SJSA1 (cell line): ENCODE data around the gene MORC1. TPM values are rescaled to one million over a fixed set of nuclear protein-coding genes. Genes with fewer than 3 reads are reported as not detected.

Experiments used
- DNase-seq, 2 experiments: peaks; one replicate each; pipeline ENCODE4 v3.0.0-alpha.2; 2015 to 2020; ENCODE audit warnings: low spot score in 2 of 2, low read depth in 1 of 2
- H3K27ac ChIP-seq: fragments of 250-450 bp; sonication (Bioruptor Pico); 2 replicates; pipeline ENCODE4 v1.5.1; 2020; ENCODE audit warnings: mild to moderate bottlenecking, moderate library complexity
- H3K27me3 ChIP-seq: fragments of 250-450 bp; sonication (Bioruptor Pico); replicated peaks from 2 replicates; pipeline ENCODE4 v1.5.1; 2020; ENCODE audit warnings: mild to moderate bottlenecking, moderate library complexity
- H3K36me3 ChIP-seq: fragments of 250-450 bp; sonication (Bioruptor Pico); 2 replicates; pipeline ENCODE4 v1.5.1; 2020; ENCODE audit warnings: mild to moderate bottlenecking
- H3K4me1 ChIP-seq: fragments of 250-450 bp; sonication (Bioruptor Pico); replicated peaks from 2 replicates; pipeline ENCODE4 v1.6.1; 2021; ENCODE audit warnings: mild to moderate bottlenecking
- H3K4me3 ChIP-seq: fragments of 250-450 bp; sonication (Bioruptor Pico); 2 replicates; pipeline ENCODE4 v1.5.1; 2020; ENCODE audit warnings: mild to moderate bottlenecking
- H3K9me3 ChIP-seq: fragments of 250-450 bp; sonication (Bioruptor Pico); replicated peaks from 2 replicates; pipeline ENCODE4 v1.5.1; 2020; ENCODE audit warnings: mild to moderate bottlenecking
- total RNA-seq: library from RNA; depleted of rRNA; stranded (reverse); fragments of >200 nt; shearing (Covaris generic); gene quantifications from 2 replicates; pipeline ENCODE4 v1.2.3, GENCODE V29; 2014

MORC1 gene
- total RNA-seq, 1 experiment from 2014 or later = not detected

DNA sequence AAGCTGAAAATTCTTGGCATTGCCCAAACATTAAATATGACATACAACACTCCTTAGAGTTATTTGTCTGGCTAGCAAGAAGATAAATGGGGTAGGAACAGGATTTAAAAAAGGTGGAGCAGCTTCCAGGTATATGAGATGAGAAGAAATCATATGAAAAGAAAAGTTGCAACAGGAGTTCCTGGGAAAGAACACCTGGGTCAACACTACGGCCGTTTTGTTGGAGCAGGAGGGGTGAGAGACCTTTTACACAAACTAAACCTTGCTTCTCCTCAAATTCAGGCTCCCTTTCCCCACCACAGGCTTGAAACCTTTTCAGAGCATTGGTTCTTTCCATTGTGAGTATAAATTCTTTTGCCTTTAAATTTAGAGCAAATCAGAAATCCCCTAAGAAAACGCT is 145.5 kb downstream of the MORC1 start:
- H3K27ac ChIP-seq = no peak overlapping the region
- no peaks in the 10 kb centered on the region for H3K36me3 ChIP-seq
- no peak overlapping the region for H3K4me3 ChIP-seq
- no peak for DNase-seq
- no peaks in the 10 kb centered on the region for H3K4me1 ChIP-seq
- no peaks in the 10 kb centered on the region for H3K9me3 ChIP-seq
- H3K27me3 ChIP-seq = no peaks in the 10 kb centered on the region

DNA sequence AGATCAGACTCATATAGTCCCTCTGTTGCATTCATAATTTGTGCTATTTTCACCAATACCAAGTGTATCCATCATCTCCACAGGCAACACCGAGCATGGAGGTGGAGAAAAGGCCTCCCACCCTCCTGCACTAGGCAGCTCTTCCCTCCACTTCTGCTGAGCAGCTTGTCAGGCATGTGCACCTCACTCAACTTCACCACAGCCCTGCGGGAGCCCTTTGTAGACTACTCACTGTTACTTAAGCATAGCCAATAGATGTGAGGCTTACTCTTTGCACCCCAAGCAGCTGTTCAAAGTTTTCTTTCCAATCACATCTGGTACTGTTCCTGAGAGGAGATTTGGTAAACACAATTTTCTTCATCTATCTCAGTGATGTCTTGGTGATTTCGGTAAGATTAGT is 147.4 kb downstream of the MORC1 start:
- Histone ChIP-seq H3K36me3 (no peaks in the 10 kb centered on the region), H3K4me1 (no peaks in the 10 kb centered on the region), H3K9me3 (no peaks in the 10 kb centered on the region), H3K4me3 (no peak overlapping the region), H3K27ac (no peak overlapping the region), H3K27me3 (no peaks in the 10 kb centered on the region)
- no peak for DNase-seq

DNA sequence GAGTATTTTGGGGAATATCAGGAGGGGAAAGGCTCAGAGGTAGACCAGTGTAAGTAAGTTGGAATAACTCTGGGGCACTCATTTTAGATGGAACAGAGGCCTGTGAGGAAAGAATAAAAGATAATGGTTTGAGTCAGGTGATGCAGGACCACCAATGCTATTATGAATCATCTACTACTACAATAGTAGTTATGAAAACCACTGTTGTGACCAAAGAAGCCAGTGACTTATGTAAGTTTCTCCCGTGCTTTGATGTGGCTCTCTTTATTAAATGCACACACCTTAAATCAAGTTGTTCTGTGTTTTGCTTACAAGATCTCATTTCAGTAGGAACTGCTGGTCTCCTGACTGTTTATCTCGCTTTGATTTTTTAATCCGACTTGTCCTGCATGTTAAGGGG is 151.2 kb downstream of the MORC1 start:
- H3K36me3 ChIP-seq = no peaks in the 10 kb centered on the region
- no peak overlapping the region for H3K4me3 ChIP-seq
- H3K27ac ChIP-seq = no peak overlapping the region
- no peaks in the 10 kb centered on the region for H3K9me3 ChIP-seq
- DNase-seq = no peak
- no peaks in the 10 kb centered on the region for H3K4me1 ChIP-seq
- no peaks in the 10 kb centered on the region for H3K27me3 ChIP-seq

DNA sequence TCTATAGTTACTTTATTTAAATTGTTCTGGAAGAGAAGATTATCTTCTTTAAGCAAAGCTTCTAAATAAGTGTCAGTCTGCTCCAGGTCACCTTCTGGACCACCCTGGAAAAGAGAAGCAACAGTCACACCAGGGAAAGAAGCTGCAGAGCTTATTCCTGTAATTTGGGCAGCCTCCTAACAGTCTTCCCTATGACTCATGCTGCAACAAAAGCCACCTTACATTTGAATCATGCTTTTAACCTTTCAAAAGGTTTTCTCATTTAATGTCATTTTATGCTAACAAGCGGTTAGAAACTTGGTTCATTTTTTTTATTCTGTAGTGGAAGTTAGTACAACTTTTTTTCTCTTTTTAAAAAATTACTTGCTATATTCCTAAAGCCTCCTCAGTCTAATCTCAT is 158.9 kb downstream of the MORC1 start:
- H3K36me3 ChIP-seq = no peaks in the 10 kb centered on the region
- no peaks in the 10 kb centered on the region for H3K9me3 ChIP-seq
- DNase-seq = no peak
- no peaks in the 10 kb centered on the region for H3K27me3 ChIP-seq
- no peak overlapping the region for H3K4me3 ChIP-seq
- H3K27ac ChIP-seq = no peak overlapping the region
- H3K4me1 ChIP-seq = no peaks in the 10 kb centered on the region

DNA sequence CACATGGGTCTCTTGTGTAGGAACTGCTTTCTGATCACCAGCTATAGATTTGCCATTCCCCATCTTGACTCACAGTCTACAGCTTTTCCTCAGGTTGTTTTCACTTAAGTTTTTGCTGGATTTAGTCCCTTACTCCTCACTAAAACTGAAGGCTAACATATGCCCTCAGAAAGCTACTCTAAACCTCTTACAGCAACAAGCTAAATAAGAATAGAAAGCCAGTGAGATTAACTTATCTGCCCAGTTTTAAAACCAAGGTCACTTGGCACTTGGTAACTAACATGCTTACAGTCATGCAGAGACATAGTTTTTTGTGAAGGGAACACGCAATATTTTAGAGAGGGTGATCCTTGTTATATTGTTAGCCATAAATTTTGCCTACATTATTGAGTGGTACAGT is 164.2 kb downstream of the MORC1 start, which contains the start of gene GUCA1C:
GUCA1C (minus strand) TSS at position 180 of the 400 bp plus-strand sequence; CDS start at position 63, 117 bp downstream.
- Histone ChIP-seq H3K36me3 (no peaks in the 10 kb centered on the region), H3K9me3 (no peaks in the 10 kb centered on the region), H3K4me3 (no peak within 1 kb of the TSS), H3K27ac (no peak within 1 kb of the TSS), H3K27me3 (no peaks in the 10 kb centered on the region), H3K4me1 (no peaks in the 10 kb centered on the region)
- no peak for DNase-seq

DNA sequence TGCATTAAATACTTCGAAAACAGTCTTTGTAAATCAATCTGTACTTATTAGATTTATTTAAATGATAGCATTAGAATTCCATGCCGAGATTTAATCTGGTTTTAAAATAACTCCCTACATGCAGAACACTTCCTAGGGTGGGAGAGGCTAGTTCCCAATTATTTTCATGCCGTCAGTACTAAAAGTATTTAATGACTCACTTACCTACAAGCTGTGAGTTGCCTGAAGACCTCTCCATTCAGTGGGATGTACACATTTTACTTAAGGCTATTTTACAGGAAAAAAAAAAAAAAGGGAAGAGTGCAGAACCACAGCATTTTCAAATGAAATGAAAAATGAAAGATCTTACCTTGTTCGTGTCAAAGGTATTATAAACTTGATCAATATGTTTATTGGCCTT is 164.7 kb downstream of the MORC1 start:
- Histone ChIP-seq H3K27ac (no peak overlapping the region), H3K4me3 (no peak overlapping the region), H3K36me3 (no peaks in the 10 kb centered on the region), H3K9me3 (no peaks in the 10 kb centered on the region), H3K27me3 (no peaks in the 10 kb centered on the region), H3K4me1 (no peaks in the 10 kb centered on the region)
- DNase-seq = no peak

DNA sequence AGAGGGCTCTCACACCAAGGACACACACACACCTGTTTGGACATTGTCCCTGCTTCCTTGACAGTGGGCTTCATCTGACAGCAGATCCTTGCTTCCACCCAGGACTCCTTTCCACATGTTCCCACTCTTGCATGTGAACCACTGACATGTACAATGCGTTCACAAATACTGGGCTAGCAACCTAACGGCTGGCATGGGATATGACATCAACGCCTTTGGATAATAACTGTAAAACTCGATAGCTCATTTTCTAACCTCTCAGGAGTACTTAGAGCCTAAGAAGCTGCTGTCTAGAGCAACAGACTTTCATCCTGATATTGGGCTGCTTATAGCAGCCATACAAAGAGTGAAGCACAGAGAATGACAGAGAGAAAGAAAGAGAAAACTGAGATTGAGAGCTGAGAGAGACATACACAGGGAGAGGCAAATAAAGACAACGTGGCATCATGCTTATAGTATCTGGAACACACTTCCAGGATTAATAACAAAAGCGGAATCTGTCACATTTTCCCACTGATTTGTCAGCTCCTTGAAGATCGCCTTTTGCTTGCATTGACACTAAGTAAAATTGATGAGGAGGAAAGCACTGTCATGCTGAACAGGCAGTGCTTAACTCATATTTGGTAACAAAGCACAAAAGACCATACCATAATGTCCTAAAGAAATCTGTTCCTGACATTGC is 166.0 kb downstream of the MORC1 start:
- H3K27me3 ChIP-seq = no peaks in the 10 kb centered on the region
- DNase-seq = no peak
- no peak overlapping the region for H3K27ac ChIP-seq
- no peaks in the 10 kb centered on the region for H3K9me3 ChIP-seq
- H3K36me3 ChIP-seq = no peaks in the 10 kb centered on the region
- no peak overlapping the region for H3K4me3 ChIP-seq
- H3K4me1 ChIP-seq = no peaks in the 10 kb centered on the region

DNA sequence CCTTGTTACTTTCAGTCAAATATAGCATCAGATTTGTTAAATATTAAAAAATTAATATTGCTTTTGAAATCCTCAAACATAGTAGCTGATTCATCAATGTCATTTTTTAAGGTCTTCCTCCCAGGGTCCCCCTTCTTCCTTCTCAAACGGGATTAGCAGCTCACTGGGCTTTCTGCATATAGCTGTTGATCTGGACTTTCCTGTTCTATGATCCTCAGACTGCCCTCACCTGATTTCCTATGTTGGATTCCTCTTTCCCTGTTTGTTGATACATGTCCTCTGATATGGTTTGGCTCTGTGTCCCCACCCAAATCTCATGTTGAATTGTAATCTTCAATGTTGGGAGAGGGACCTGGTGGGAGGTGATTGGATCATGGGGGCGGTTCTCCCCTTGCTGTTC is 170.1 kb downstream of the MORC1 start:
- H3K27me3 ChIP-seq = no peaks in the 10 kb centered on the region
- DNase-seq = no peak
- no peaks in the 10 kb centered on the region for H3K4me1 ChIP-seq
- no peaks in the 10 kb centered on the region for H3K36me3 ChIP-seq
- H3K27ac ChIP-seq = no peak overlapping the region
- H3K9me3 ChIP-seq = no peaks in the 10 kb centered on the region
- no peak overlapping the region for H3K4me3 ChIP-seq

DNA sequence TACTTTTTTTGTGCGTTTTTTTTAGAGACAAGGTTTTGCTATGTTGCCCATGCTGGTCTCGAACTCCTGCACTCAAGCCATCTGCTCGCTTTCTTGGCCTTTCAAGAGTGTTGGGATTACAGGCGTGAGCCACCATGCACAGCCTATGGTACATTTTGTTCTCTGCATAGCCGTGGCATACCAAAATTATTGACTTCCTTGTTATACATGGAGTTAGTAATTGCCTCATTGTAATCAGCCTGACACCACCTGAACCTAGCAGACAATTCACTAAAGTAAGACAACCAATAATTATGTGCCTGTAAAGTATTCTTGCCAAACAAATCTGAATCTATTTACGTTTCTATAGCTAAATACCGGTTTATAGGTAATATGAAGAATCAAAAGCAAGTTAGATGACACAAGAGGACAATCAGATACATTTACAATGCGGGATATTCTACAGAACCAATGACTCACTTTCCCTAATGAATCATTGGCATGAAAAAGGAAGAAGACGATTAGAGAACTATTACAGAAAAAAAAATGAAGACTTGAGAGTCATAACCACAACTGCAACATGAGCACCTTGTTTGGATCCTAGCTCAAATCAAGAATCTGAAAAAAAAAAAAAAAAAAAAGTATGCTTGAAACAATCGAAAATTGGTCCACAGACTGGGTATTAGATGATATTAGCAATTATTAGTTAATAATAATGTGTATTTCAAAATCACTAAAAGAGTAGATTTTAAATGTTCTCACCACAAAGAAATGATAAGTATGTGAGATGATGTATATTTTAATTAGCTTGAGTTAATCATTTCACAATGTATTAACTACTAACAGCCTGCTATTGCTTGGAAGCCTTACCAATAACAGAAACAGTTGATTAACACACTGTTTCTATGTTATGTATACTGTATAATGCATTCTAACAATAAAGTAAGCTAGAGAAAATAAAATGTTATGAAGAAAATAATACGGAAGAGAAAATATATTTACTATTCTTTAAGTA is 171.3 kb downstream of the MORC1 start:
- Histone ChIP-seq H3K9me3 (no peaks in the 10 kb centered on the region), H3K27me3 (no peaks in the 10 kb centered on the region), H3K4me3 (no peak overlapping the region), H3K4me1 (no peaks in the 10 kb centered on the region), H3K27ac (no peak overlapping the region), H3K36me3 (no peaks in the 10 kb centered on the region)
- DNase-seq = no peak

DNA sequence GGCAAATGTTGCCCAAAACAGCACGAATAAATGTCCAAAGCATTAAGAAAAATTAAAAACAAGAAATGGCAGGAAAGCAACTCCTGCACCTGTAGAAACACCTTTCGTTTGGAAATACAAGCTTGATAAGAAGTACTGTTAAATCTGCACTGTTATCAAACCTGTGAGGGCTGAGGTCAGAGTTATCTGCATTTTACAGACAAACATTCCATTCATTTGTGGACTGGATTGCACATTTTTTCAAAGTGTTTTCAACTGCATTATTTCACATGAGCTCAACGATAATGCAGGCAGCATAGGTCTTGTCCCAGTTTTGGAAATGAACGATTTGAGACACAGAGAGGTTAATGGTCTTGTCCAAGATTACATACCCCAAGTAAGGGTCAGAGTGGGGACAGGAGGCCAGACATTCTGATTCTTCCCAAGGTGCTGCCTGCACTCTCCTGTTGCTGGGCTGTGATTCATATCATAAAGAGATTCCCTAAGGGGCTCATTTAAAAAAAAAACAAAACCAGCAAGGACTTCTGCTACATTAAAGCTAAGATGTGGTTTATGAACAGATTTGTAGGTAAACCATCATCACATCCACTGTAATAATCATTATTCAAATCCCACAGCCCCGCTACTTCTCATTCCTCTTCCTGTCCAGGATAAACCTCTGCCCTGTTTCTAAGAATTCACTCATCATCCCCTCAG is 177.2 kb downstream of the MORC1 start:
- Histone ChIP-seq H3K27me3 (no peaks in the 10 kb centered on the region), H3K36me3 (no peaks in the 10 kb centered on the region), H3K4me1 (no peaks in the 10 kb centered on the region), H3K9me3 (no peaks in the 10 kb centered on the region), H3K27ac (no peak overlapping the region), H3K4me3 (no peak overlapping the region)
- DNase-seq = no peak

DNA sequence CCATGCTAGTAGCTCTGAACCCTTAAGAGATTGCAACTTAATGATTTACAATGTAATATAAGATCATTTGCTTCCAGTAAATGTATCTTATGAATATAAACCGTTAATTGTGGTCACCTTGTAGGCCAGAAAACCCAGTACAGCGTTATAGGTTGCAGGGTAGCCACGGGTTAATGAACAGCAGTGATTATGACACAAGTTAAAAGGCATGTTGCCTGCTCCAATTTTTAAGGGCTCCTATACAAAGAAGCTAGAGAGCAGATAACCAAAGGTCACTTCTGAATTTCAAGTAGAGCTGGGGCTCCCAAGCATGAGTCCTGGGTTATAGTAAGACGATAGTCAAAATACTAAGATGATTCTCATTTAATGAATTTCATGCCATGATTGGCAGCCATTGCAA is 177.8 kb downstream of the MORC1 start:
- Histone ChIP-seq H3K27me3 (no peaks in the 10 kb centered on the region), H3K4me1 (no peaks in the 10 kb centered on the region), H3K4me3 (no peak overlapping the region), H3K36me3 (no peaks in the 10 kb centered on the region), H3K9me3 (no peaks in the 10 kb centered on the region), H3K27ac (no peak overlapping the region)
- no peak for DNase-seq

DNA sequence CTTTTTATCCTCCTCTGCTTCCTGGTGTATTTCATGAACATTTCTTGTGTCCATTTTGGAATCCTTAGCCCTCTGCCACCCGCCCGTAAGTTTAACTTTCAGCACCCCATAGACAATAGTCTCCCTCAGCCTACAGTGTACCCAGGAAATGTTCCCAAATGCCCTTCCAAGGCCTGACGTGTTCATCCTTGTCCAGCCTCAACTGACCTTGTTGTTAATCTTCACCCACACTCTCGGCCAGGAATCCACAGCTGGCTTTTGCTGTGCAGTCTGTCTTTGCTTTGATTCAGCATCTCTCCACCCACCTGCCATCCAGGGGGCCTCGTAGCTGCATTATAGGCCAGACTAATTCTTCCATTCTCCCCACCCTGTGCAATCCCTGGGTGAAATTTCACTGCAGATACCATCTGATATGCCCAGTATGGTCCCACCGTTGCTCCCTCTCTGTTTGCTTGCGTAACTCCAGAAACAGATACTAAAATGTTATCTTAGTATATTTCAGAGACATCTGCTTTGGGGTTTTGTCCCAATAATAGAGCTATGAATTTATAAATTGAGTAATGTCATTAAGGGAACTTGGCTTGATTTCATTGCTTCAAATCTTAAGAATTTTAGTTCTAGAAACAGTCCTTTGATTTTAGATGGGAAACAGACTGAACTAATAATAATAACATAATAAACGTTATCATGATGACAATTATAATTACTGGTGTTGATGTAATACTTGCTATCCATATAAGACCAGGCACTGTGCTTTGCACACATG is 180.8 kb downstream of the MORC1 start:
- Histone ChIP-seq H3K4me3 (no peak overlapping the region), H3K4me1 (no peaks in the 10 kb centered on the region), H3K9me3 (no peaks in the 10 kb centered on the region), H3K27ac (no peak overlapping the region), H3K27me3 (no peaks in the 10 kb centered on the region), H3K36me3 (no peaks in the 10 kb centered on the region)
- no peak for DNase-seq

DNA sequence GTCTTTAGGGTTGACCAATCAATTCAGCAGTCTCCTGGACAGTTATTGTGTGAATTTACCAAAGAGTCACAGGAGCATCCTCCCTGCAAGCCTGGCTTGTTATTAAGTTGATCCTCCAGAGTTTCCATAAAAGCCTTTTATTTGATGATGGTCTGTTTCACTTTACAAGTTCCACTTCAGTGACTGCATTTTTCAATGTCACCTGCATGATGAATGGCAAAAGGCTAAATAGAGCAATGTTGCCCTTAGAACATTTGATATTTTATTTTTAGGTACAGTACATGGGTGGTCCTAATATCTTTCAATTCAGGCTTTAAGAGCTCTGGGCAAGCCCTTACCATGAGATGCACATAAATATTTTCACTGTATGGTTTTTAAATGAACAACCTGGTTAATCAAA is 186.9 kb downstream of the MORC1 start:
- no peak for DNase-seq
- H3K4me1 ChIP-seq = no peaks in the 10 kb centered on the region
- no peaks in the 10 kb centered on the region; the same call in 1 of the 2 replicates for H3K27me3 ChIP-seq
- H3K9me3 ChIP-seq = no peaks in the 10 kb centered on the region
- H3K27ac ChIP-seq = no peak overlapping the region
- no peaks in the 10 kb centered on the region for H3K36me3 ChIP-seq
- H3K4me3 ChIP-seq = no peak overlapping the region
